ENCODE measurements around the gene DYSF. TPM values are rescaled to one million over a fixed set of nuclear protein-coding genes. Genes with fewer than 3 reads are reported as not detected.

Gene DYSF
- total RNA-seq, 1 experiment from 2014 or later = 5.5 TPM

DNA sequence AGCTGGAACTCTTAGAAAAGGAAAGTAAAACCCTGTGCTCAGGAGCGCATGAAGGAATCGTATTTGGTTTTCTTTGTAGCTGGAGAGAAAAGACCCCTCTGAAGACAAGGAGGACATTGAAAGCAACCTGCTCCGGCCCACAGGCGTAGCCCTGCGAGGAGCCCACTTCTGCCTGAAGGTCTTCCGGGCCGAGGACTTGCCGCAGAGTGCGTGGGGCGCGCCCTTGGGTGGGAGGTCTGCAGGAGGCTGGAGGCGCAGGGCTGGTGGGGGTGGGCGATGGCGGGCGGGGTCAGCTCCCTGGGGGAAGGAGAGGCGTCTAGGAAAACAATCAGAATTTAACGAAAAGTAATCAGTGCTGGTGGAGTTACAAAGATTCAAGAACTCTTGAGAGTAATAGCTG, 72.8 kb downstream of the DYSF start:
- H3K27ac ChIP-seq (ENCODE audit: insufficient read length, low read depth, low read length) = no peak overlapping the region
- peaks cover 3% of the 10 kb centered on the region for H3K27me3 Mint-ChIP-seq (ENCODE audit: low read depth)
- H2AFZ ChIP-seq (ENCODE audit: low read length) = no peak overlapping the region
- no peak overlapping the region for H2BK20ac ChIP-seq (ENCODE audit: low read depth, low read length, poor library complexity, severe bottlenecking)
- H2BK5ac ChIP-seq (ENCODE audit: insufficient read length, low read length) = no peak overlapping the region
- H3K36me3 Mint-ChIP-seq (ENCODE audit: insufficient read depth in 1 of 3, low read depth in 3 of 3) = peaks cover 0 to under 1% (median 0%) of the 10 kb centered on the region in 3 experiments; a peak in 1 of 7 replicates
- H4K91ac ChIP-seq (ENCODE audit: insufficient read length, low read depth, low read length) = no peak overlapping the region
- no CpG with 5 or more reads among the region's 17 CpGs for WGBS (ENCODE audit: extremely low coverage, insufficient read length, low lambda C conversion rate)
- no peak overlapping the region for H3K4me2 ChIP-seq (ENCODE audit: insufficient read depth, insufficient read length, low read length)
- no peak overlapping the region for H3K23ac ChIP-seq (ENCODE audit: insufficient read length, low read depth, low read length)
- no peaks in the 10 kb centered on the region for H3K9me3 ChIP-seq (ENCODE audit: control insufficient read depth, low read depth, low read length)
- H3K27ac Mint-ChIP-seq = peak overlapping the region in 1 of 3 experiments; percentile 49; a peak in 2 of 7 replicates
- peak; percentile 27 for DNase-seq
- peaks cover 27 to 34% of the 10 kb centered on the region in 2 experiments for H3K4me1 Mint-ChIP-seq
- no peak overlapping the region for H3K4me3 Mint-ChIP-seq
- no peaks in the 10 kb centered on the region for H3K9me3 Mint-ChIP-seq
- H3K56ac ChIP-seq (ENCODE audit: insufficient read length, low read depth, low read length) = no peak overlapping the region
- no peak overlapping the region for H3K14ac ChIP-seq (ENCODE audit: insufficient read depth, low read length)
- H3K18ac ChIP-seq (ENCODE audit: insufficient read length, low read depth, low read length) = no peak overlapping the region
- no peak for TF ChIP-seq CTCF (conservative IDR thresholded peaks at IDR 0.05)
- no peak overlapping the region for H3K9ac ChIP-seq (ENCODE audit: extremely low read depth, insufficient read length, low read length)
- no peak overlapping the region for H2BK15ac ChIP-seq (ENCODE audit: low read depth, low read length)
- no peaks in the 10 kb centered on the region for H3K79me1 ChIP-seq (ENCODE audit: insufficient read depth, low read depth, low read length, poor library complexity, severe bottlenecking)
- no peaks in the 10 kb centered on the region for H3K23me2 ChIP-seq (ENCODE audit: insufficient read length, low read depth, low read length, poor library complexity, severe bottlenecking)
- H2BK120ac ChIP-seq (ENCODE audit: low read depth, low read length, poor library complexity, severe bottlenecking) = no peak overlapping the region
- H4K5ac ChIP-seq (ENCODE audit: insufficient read length, low read depth, low read length) = no peak overlapping the region
- no peak overlapping the region for H3K4ac ChIP-seq (ENCODE audit: low read depth, low read length)
- H4K8ac ChIP-seq (replicated peaks; ENCODE audit: insufficient read length, low read depth, low read length) = no peak overlapping the region
- no peak overlapping the region for H2BK12ac ChIP-seq (ENCODE audit: insufficient read length, low read depth, low read length)
- H3K4me1 ChIP-seq (ENCODE audit: insufficient read depth, low read length) = no peaks in the 10 kb centered on the region; the same call in 1 of the 2 replicates
- no peak overlapping the region for H2AK5ac ChIP-seq (ENCODE audit: insufficient read length, low read length)
- no peaks in the 10 kb centered on the region for H4K20me1 ChIP-seq (ENCODE audit: control insufficient read depth, insufficient read depth, insufficient read length)
- no peaks in the 10 kb centered on the region for H3K27me3 ChIP-seq (ENCODE audit: insufficient read depth, low read length)
- H3T11ph ChIP-seq (ENCODE audit: low read length) = no peak overlapping the region
- no peaks in the 10 kb centered on the region for H3K79me2 ChIP-seq (ENCODE audit: insufficient read depth, low read length)

All from H9 (cell line).